IMR-90 (cell line): Measurements from ENCODE around the gene RECK. TPM values are rescaled to one million over a fixed set of nuclear protein-coding genes. Genes with fewer than 3 reads are reported as not detected.

ENCODE experiments used
- ATAC-seq: fragments of 200-7000 bp; cut with Tn5 transposase; 2 replicates; pipeline ENCODE4 v1.9.1; 2020; ENCODE audit warnings: low read depth, mild to moderate bottlenecking, moderate library complexity
- BruUV-seq: library from RNA; stranded (reverse); fragments of 400-500 nt; replicated peaks from 2 replicates; lab custom pipeline; 2021; lab: Mats Ljungman, UMichigan
- CTCF ChIA-PET: fragments of 300-600 bp; formaldehyde crosslinking; extraction: SDS; loops from one replicate; lab custom pipeline; 2021; ENCODE audit warnings: antibody characterized with exemption; lab: Yijun Ruan, JAX
- POLR2A ChIA-PET: fragments of 300-600 bp; sonication (Branson Sonifier 250); formaldehyde crosslinking; loops from one replicate; lab custom pipeline; 2022; ENCODE audit warnings: antibody characterized with exemption; ENCODE audit not compliant: unreplicated experiment; lab: Charles Lee
- DNase-seq: peaks from one replicate; pipeline ENCODE4 v3.0.0; 2013
- H2AFZ ChIP-seq: replicated peaks from 2 replicates; pipeline ENCODE3; 2013; ENCODE audit warnings: low read length, mild to moderate bottlenecking; ENCODE audit not compliant: poor library complexity
- H2AK5ac ChIP-seq: 2 replicates; pipeline ENCODE4 v1.6.1; 2013; ENCODE audit warnings: low read depth, low read length, inconsistent platforms
- H2AK9ac ChIP-seq: replicated peaks from 2 replicates; pipeline ENCODE3; 2013; ENCODE audit warnings: mild to moderate bottlenecking, low read depth, low read length, moderate library complexity; ENCODE audit not compliant: poor library complexity
- H2BK120ac ChIP-seq: 2 replicates; pipeline ENCODE4 v1.6.1; 2013; ENCODE audit warnings: low read depth, low read length, inconsistent platforms
- H2BK15ac ChIP-seq: 3 replicates; pipeline ENCODE4 v1.6.1; 2013; ENCODE audit warnings: low read depth, low read length, inconsistent platforms
- H2BK20ac ChIP-seq: 2 replicates; pipeline ENCODE4 v1.6.1; 2013; ENCODE audit warnings: low read depth, mild to moderate bottlenecking, inconsistent platforms, low read length, moderate library complexity
- H2BK5ac ChIP-seq: 2 replicates; pipeline ENCODE4 v1.6.1; 2013; ENCODE audit warnings: mild to moderate bottlenecking, low read depth, low read length, inconsistent platforms; ENCODE audit not compliant: poor library complexity, severe bottlenecking
- H3K14ac ChIP-seq: replicated peaks from 2 replicates; pipeline ENCODE4 v1.6.1; 2013; ENCODE audit warnings: low read depth, low read length, inconsistent platforms
- H3K18ac ChIP-seq: 2 replicates; pipeline ENCODE4 v1.6.1; 2013; ENCODE audit warnings: low read depth, low read length, control low read depth
- H3K23ac ChIP-seq: 2 replicates; pipeline ENCODE4 v1.6.1; 2013; ENCODE audit warnings: low read depth, low read length, inconsistent platforms
- H3K27ac ChIP-seq: 2 replicates; pipeline ENCODE4 v1.5.1; 2013; ENCODE audit warnings: mild to moderate bottlenecking, control low read depth, low read length; ENCODE audit not compliant: insufficient read depth
- H3K27me3 ChIP-seq: 2 replicates; pipeline ENCODE4 v1.6.1; 2013; ENCODE audit warnings: low read length; ENCODE audit not compliant: control insufficient read depth, insufficient read depth
- H3K36me3 ChIP-seq: 2 replicates; pipeline ENCODE4 v1.6.1; 2013; ENCODE audit warnings: low read length, mixed read lengths; ENCODE audit not compliant: control insufficient read depth, insufficient read depth
- H3K4ac ChIP-seq: 2 replicates; pipeline ENCODE4 v1.6.1; 2013; ENCODE audit warnings: low read depth, low read length, inconsistent platforms
- H3K4me1 ChIP-seq: 2 replicates; pipeline ENCODE4 v1.6.1; 2013; ENCODE audit warnings: low read length, mixed read lengths; ENCODE audit not compliant: control insufficient read depth, insufficient read depth
- H3K4me2 ChIP-seq: 2 replicates; pipeline ENCODE4 v1.6.1; 2013; ENCODE audit warnings: low read depth, mild to moderate bottlenecking, control low read depth, low read length, moderate library complexity
- H3K4me3 ChIP-seq: 2 replicates; pipeline ENCODE4 v1.5.1; 2013; ENCODE audit warnings: low read depth, mild to moderate bottlenecking, control low read depth, low read length, moderate library complexity; ENCODE audit not compliant: insufficient read depth
- H3K56ac ChIP-seq: 2 replicates; pipeline ENCODE4 v1.6.1; 2013; ENCODE audit warnings: low read length, inconsistent platforms; ENCODE audit not compliant: insufficient read depth; ENCODE audit errors: extremely low read depth
- H3K79me1 ChIP-seq, 2 experiments: 2 replicates each; pipeline ENCODE4 v1.6.1; 2013; ENCODE audit warnings: low read length in 2 of 2, inconsistent platforms in 1 of 2, low read depth in 1 of 2
- H3K9ac ChIP-seq: 2 replicates; pipeline ENCODE4 v1.6.1; 2013; ENCODE audit warnings: low read depth, low read length, control low read depth
- H3K9me1 ChIP-seq: 2 replicates; pipeline ENCODE4 v1.6.1; 2013; ENCODE audit warnings: low read length, inconsistent platforms; ENCODE audit not compliant: insufficient read depth
- H3K9me3 ChIP-seq: 2 replicates; pipeline ENCODE4 v1.6.1; 2013; ENCODE audit warnings: low read length; ENCODE audit not compliant: control insufficient read depth, insufficient read depth
- H4K20me1 ChIP-seq: 2 replicates; pipeline ENCODE4 v1.6.1; 2013; ENCODE audit warnings: low read length, inconsistent platforms; ENCODE audit not compliant: insufficient read depth
- H4K5ac ChIP-seq: 2 replicates; pipeline ENCODE4 v1.6.1; 2013; ENCODE audit warnings: mild to moderate bottlenecking, low read depth, low read length, control low read depth
- H4K8ac ChIP-seq, 2 experiments: 2 replicates each; pipeline ENCODE4 v1.6.1; 2013; ENCODE audit warnings: low read depth in 2 of 2, low read length in 2 of 2, control low read depth in 1 of 2, inconsistent platforms in 1 of 2
- H4K91ac ChIP-seq: 2 replicates; pipeline ENCODE4 v1.6.1; 2013; ENCODE audit warnings: low read depth, low read length, inconsistent platforms; ENCODE audit not compliant: insufficient read depth
- BHLHE40 ChIP-seq: fragments of 150-350 bp; IDR thresholded peaks from 2 replicates; pipeline ENCODE4 v1.6.1; 2016; ENCODE audit warnings: mild to moderate bottlenecking, low read depth, low read length
- CEBPB ChIP-seq: IDR thresholded peaks from 2 replicates; pipeline ENCODE4 v1.6.1; 2012; ENCODE audit warnings: low read depth, low read length, improper control_type of control experiment
- CHD1 ChIP-seq: IDR thresholded peaks from 2 replicates; pipeline ENCODE4 v1.6.1; 2012; ENCODE audit warnings: low read depth, low read length, improper control_type of control experiment
- FOS ChIP-seq: fragments of 150-350 bp; IDR thresholded peaks from 2 replicates; pipeline ENCODE4 v1.6.1; 2016; ENCODE audit warnings: low read depth, low read length
- MAFK ChIP-seq: IDR thresholded peaks from 2 replicates; pipeline ENCODE4 v1.6.1; 2012; ENCODE audit warnings: low read depth, low read length, improper control_type of control experiment
- MAZ ChIP-seq: IDR thresholded peaks from 2 replicates; pipeline ENCODE4 v1.6.1; 2012; ENCODE audit warnings: low read depth, mild to moderate bottlenecking, low read length, improper control_type of control experiment, moderate library complexity, borderline replicate concordance
- MXI1 ChIP-seq: IDR thresholded peaks from 2 replicates; pipeline ENCODE4 v1.6.1; 2012; ENCODE audit warnings: low read depth, mild to moderate bottlenecking, low read length, moderate library complexity, borderline replicate concordance
- NFE2L2 ChIP-seq: fragments of 150-350 bp; IDR thresholded peaks from 2 replicates; pipeline ENCODE4 v1.6.1; 2016; ENCODE audit warnings: low read depth, mild to moderate bottlenecking, low read length
- POLR2A ChIP-seq: IDR thresholded peaks from 2 replicates; pipeline ENCODE4 v1.6.1; 2012; ENCODE audit warnings: mild to moderate bottlenecking, low read depth, low read length
- RAD21 ChIP-seq: IDR thresholded peaks from 2 replicates; pipeline ENCODE4 v1.6.1; 2012; ENCODE audit warnings: low read length, improper control_type of control experiment
- RCOR1 ChIP-seq: IDR thresholded peaks from 2 replicates; pipeline ENCODE4 v1.6.1; 2012; ENCODE audit warnings: mild to moderate bottlenecking, low read length, improper control_type of control experiment; ENCODE audit not compliant: insufficient replicate concordance
- RFX5 ChIP-seq: IDR thresholded peaks from 2 replicates; pipeline ENCODE4 v1.8.0; 2012; ENCODE audit warnings: low read depth, mild to moderate bottlenecking, low read length, moderate library complexity
- SMC3 ChIP-seq: fragments of 150-350 bp; IDR thresholded peaks from 2 replicates; pipeline ENCODE4 v1.6.1; 2016; ENCODE audit warnings: low read depth, mild to moderate bottlenecking, antibody characterized with exemption, low read length, moderate library complexity
- WGBS, 2 experiments: methylation state at CpG; one replicate each; pipeline versions ENCODE4 v1.1.5 to v1.1.7; 2013; ENCODE audit warnings: missing lambda C conversion rate in 2 of 2; ENCODE audit not compliant: insufficient read length in 1 of 2; ENCODE audit errors: extremely low coverage in 2 of 2; 5-methylcytosine and 5-hydroxymethylcytosine counted together
- dilution Hi-C: fragments of 300-500 bp; cut with HindIII; formaldehyde crosslinking; loops from one replicate; pipeline ENCODE4 v1.14.3; 2018; ENCODE audit warnings: low sequenced_read_pairs; ENCODE audit not compliant: unreplicated experiment
- in situ Hi-C: fragments of 300-500 bp; cut with MboI; formaldehyde crosslinking; loops from 3 replicates; pipeline ENCODE4 v1.14.3; 2019; ENCODE audit warnings: low sequenced_read_pairs, inconsistent platforms, mixed read lengths
- intact Hi-C: fragments of 100-400 bp; cut with micrococcal nuclease; formaldehyde crosslinking; loops from 2 replicates; pipeline ENCODE4 v1.10.0; 2022
- polyA plus RNA-seq, 3 experiments: library from polyadenylated mRNA; depleted of rRNA; stranded (reverse); fragments of >200 nt; gene quantifications; 2 replicates each; pipeline ENCODE4 v1.2.3, GENCODE V29; 2012; ENCODE audit warnings: low replicate concordance in 1 of 3
- total RNA-seq: library from RNA; depleted of rRNA; stranded (reverse); fragments of >200 nt; gene quantifications from 2 replicates; pipeline ENCODE4 v1.2.3, GENCODE V29; 2012
- TF ChIP-seq, protein P1 (sequence below): fragments of 150-350 bp; IDR thresholded peaks from 2 replicates; pipeline ENCODE4 v1.6.1; 2016; ENCODE audit warnings: low read depth, mild to moderate bottlenecking, low read length, moderate library complexity, borderline replicate concordance
- TF ChIP-seq, protein P2 (sequence below): fragments of 150-350 bp; IDR thresholded peaks from 2 replicates; pipeline ENCODE4 v1.6.1; 2017; ENCODE audit warnings: mild to moderate bottlenecking, antibody characterized with exemption, low read length, low read depth
- TF ChIP-seq, protein P3 (sequence below): conservative IDR thresholded peaks from 2 replicates; pipeline ENCODE4 v1.5.1; 2012; ENCODE audit warnings: mild to moderate bottlenecking, low read depth, low read length, improper control_type of control experiment

RECK gene
- total and polyA plus RNA-seq, 2 of the 4 experiments (the other 2 are of a cell fraction): 23.5 to 44.0 TPM

DNA sequence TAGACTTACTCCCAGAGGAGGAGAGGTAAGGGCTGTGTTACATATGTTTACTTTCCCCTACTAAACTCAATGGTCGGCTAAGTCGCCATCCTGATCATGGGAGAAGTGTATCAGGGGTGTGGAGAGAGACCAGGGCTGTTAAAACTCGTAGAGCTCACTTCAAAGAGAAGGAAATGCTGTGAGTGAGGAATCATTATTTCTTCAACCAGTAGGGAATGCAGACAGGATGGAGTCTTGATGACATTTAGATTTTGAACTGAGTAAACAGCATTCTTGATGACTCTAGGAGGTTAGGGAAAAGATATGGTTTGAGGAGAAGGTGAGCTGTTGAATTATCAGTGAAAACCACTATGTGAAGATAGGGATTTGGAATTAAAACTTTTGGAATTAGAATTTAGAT is 17.3 kb downstream of the RECK start:
- ChIA-PET POLR2A (no interaction called here), CTCF (interaction anchor here (0.7 to 1.5 kb wide), 3 partner anchors 21 to 112 kb away, joined by 3 to 7 read pairs (median 6); no protein-coding TSS in a partner anchor)
- peaks cover 12% of the 10 kb centered on the region for H3K4me1 ChIP-seq
- dilution Hi-C loops: no loop called here
- peak overlapping the region; percentile 67 for H3K56ac ChIP-seq
- peak overlapping the region; percentile 70 for H3K4me2 ChIP-seq
- H3K27ac ChIP-seq: peak overlapping the region; percentile 44
- no TSS peak for BruUV-seq
- H3K9me3 ChIP-seq: no peaks in the 10 kb centered on the region
- no peak overlapping the region for H2AFZ ChIP-seq
- peak overlapping the region; percentile 19; the same call in 1 of the 2 replicates for H3K23ac ChIP-seq
- intact Hi-C loops: no loop called here
- peaks cover 5 to 61% of the 10 kb centered on the region in 2 experiments; a peak in 3 of 4 replicates for H3K79me1 ChIP-seq
- peak overlapping the region; percentile 71 for H3K4ac ChIP-seq
- H4K5ac ChIP-seq: peak overlapping the region; percentile 62; the same call in 1 of the 2 replicates
- H3K36me3 ChIP-seq: peaks cover 5% of the 10 kb centered on the region
- H4K91ac ChIP-seq: peak overlapping the region; percentile 36; the same call in 1 of the 2 replicates
- DNase-seq: no peak
- no peak overlapping the region for H2BK20ac ChIP-seq
- H4K8ac ChIP-seq: peak overlapping the region in 1 of 2 experiments; percentile 83; a peak in 2 of 4 replicates
- 0 out of 2 replicates have a peak overlapping the region, but pooled peaks have one; percentile 37 for H2AK5ac ChIP-seq
- peaks cover 6% of the 10 kb centered on the region; the same call in 1 of the 2 replicates for H3K9me1 ChIP-seq
- WGBS, 2 experiments: 0% methylated on average over 1 of the region's 3 CpGs; no CpG with 5 or more reads in 1 of the 2 experiments
- H3K9ac ChIP-seq: peak overlapping the region; percentile 27; the same call in 1 of the 2 replicates
- H3K4me3 ChIP-seq: no peak overlapping the region
- TF ChIP-seq CHD1 (no peak), SMC3 (no peak), POLR2A (no peak), CEBPB (no peak), RCOR1 (no peak), NFE2L2 (no peak), MAFK (no peak), MXI1 (no peak), FOS (no peak), RAD21 (no peak), MAZ (no peak), BHLHE40 (no peak), RFX5 (no peak)
- TF ChIP-seq, protein P1, sequence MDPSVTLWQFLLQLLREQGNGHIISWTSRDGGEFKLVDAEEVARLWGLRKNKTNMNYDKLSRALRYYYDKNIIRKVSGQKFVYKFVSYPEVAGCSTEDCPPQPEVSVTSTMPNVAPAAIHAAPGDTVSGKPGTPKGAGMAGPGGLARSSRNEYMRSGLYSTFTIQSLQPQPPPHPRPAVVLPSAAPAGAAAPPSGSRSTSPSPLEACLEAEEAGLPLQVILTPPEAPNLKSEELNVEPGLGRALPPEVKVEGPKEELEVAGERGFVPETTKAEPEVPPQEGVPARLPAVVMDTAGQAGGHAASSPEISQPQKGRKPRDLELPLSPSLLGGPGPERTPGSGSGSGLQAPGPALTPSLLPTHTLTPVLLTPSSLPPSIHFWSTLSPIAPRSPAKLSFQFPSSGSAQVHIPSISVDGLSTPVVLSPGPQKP: no peak
- TF ChIP-seq, protein P2, sequence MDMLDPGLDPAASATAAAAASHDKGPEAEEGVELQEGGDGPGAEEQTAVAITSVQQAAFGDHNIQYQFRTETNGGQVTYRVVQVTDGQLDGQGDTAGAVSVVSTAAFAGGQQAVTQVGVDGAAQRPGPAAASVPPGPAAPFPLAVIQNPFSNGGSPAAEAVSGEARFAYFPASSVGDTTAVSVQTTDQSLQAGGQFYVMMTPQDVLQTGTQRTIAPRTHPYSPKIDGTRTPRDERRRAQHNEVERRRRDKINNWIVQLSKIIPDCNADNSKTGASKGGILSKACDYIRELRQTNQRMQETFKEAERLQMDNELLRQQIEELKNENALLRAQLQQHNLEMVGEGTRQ: no peak
- TF ChIP-seq, protein P3, sequence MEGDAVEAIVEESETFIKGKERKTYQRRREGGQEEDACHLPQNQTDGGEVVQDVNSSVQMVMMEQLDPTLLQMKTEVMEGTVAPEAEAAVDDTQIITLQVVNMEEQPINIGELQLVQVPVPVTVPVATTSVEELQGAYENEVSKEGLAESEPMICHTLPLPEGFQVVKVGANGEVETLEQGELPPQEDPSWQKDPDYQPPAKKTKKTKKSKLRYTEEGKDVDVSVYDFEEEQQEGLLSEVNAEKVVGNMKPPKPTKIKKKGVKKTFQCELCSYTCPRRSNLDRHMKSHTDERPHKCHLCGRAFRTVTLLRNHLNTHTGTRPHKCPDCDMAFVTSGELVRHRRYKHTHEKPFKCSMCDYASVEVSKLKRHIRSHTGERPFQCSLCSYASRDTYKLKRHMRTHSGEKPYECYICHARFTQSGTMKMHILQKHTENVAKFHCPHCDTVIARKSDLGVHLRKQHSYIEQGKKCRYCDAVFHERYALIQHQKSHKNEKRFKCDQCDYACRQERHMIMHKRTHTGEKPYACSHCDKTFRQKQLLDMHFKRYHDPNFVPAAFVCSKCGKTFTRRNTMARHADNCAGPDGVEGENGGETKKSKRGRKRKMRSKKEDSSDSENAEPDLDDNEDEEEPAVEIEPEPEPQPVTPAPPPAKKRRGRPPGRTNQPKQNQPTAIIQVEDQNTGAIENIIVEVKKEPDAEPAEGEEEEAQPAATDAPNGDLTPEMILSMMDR: no peak
- peak overlapping the region; percentile 86 for H3K18ac ChIP-seq
- H3K14ac ChIP-seq: peak overlapping the region; percentile 79
- ATAC-seq: peak; percentile 65
- H2BK5ac ChIP-seq: peak overlapping the region; percentile 72
- in situ Hi-C loops: no loop called here
- H2BK120ac ChIP-seq: no peak overlapping the region
- H3K27me3 ChIP-seq: no peaks in the 10 kb centered on the region
- peaks cover 61% of the 10 kb centered on the region; the same call in 1 of the 2 replicates for H4K20me1 ChIP-seq
- 0 out of 3 replicates have a peak overlapping the region, but pooled peaks have one; percentile 8 for H2BK15ac ChIP-seq
- H2AK9ac ChIP-seq: no peak overlapping the region
